Calu3 (cell line): ENCODE results near the gene STRADB. TPM values are rescaled to one million over a fixed set of nuclear protein-coding genes. Genes with fewer than 3 reads are reported as not detected.
"Not testable (repeated sequence)": the region's sequence is repeated elsewhere in the genome, so short reads cannot be mapped to it uniquely, and the experiment has no call there.

Experiments
- BruUV-seq: library from RNA; stranded (reverse); fragments of 400-500 nt; replicated peaks from 2 replicates; lab custom pipeline; 2021; lab: Mats Ljungman, UMichigan
- CTCF ChIA-PET: fragments of 300-600 bp; sonication (Branson Sonifier 250); formaldehyde crosslinking; loops from one replicate; lab custom pipeline; 2022; ENCODE audit warnings: antibody characterized with exemption; lab: Charles Lee
- DNase-seq: peaks from one replicate; pipeline ENCODE4 v3.0.0; 2022
- H3K27ac Mint-ChIP-seq: one replicate; pipeline ENCODE4 v1.8.0; 2022; ENCODE audit warnings: mixed read lengths; ENCODE audit not compliant: unreplicated experiment
- H3K27me3 Mint-ChIP-seq: one replicate; pipeline ENCODE4 v1.8.0; 2022; ENCODE audit warnings: mixed read lengths; ENCODE audit not compliant: unreplicated experiment
- H3K36me3 Mint-ChIP-seq: one replicate; pipeline ENCODE4 v1.8.0; 2022; ENCODE audit warnings: mild to moderate bottlenecking, moderate library complexity, mixed read lengths; ENCODE audit not compliant: insufficient read depth, unreplicated experiment
- H3K4me1 Mint-ChIP-seq: one replicate; pipeline ENCODE4 v1.8.0; 2022; ENCODE audit warnings: mild to moderate bottlenecking, low read depth, mixed read lengths; ENCODE audit not compliant: unreplicated experiment
- H3K4me3 Mint-ChIP-seq: one replicate; pipeline ENCODE4 v1.8.0; 2022; ENCODE audit warnings: mild to moderate bottlenecking, low read depth, moderate library complexity, mixed read lengths; ENCODE audit not compliant: unreplicated experiment
- H3K9me3 Mint-ChIP-seq: one replicate; pipeline ENCODE4 v1.8.0; 2022; ENCODE audit warnings: low read depth, mixed read lengths; ENCODE audit not compliant: unreplicated experiment
- CTCF ChIP-seq: fragments of 200-600 bp; IDR thresholded peaks from one replicate; pipeline ENCODE4 v1.8.0; 2022; ENCODE audit warnings: antibody characterized with exemption; ENCODE audit not compliant: unreplicated experiment
- intact Hi-C: fragments of 100-400 bp; cut with micrococcal nuclease; formaldehyde crosslinking; loops from one replicate; pipeline ENCODE4 v1.10.0; 2022; ENCODE audit not compliant: unreplicated experiment
- total RNA-seq: library from RNA; stranded (reverse); gene quantifications from 2 replicates; pipeline ENCODE4 v1.2.3, GENCODE V29; 2022

Gene STRADB
- total RNA-seq, 1 experiment from 2014 or later = 19.0 TPM

GRCh38 chr2:201471732-201472393 is 20.3 kb downstream of the STRADB start:
- no peak overlapping the region for H3K27ac Mint-ChIP-seq
- no peaks in the 10 kb centered on the region for H3K36me3 Mint-ChIP-seq
- TF ChIP-seq CTCF = no peak
- peaks cover 18% of the 10 kb centered on the region for H3K4me1 Mint-ChIP-seq
- intact Hi-C loops = no loop called here
- no peak overlapping the region for H3K4me3 Mint-ChIP-seq
- no TSS peak for BruUV-seq
- DNase-seq = no peak
- CTCF ChIA-PET = no interaction called here
- H3K27me3 Mint-ChIP-seq = no peaks in the 10 kb centered on the region
- no peaks in the 10 kb centered on the region for H3K9me3 Mint-ChIP-seq

GRCh38 chr2:201472411-201472810 is 20.9 kb downstream of the STRADB start:
- Mint-ChIP-seq H3K9me3 (no peaks in the 10 kb centered on the region), H3K27me3 (no peaks in the 10 kb centered on the region), H3K36me3 (no peaks in the 10 kb centered on the region), H3K4me1 (peaks cover 12% of the 10 kb centered on the region), H3K27ac (no peak overlapping the region), H3K4me3 (no peak overlapping the region)
- no peak for DNase-seq
- no peak for TF ChIP-seq CTCF
- BruUV-seq = no TSS peak
- intact Hi-C loops = no loop called here
- CTCF ChIA-PET = no interaction called here

GRCh38 chr2:201482543-201482942 is 31.0 kb downstream of the STRADB start:
- H3K36me3 Mint-ChIP-seq = no peaks in the 10 kb centered on the region
- no peak for TF ChIP-seq CTCF
- H3K27me3 Mint-ChIP-seq = no peaks in the 10 kb centered on the region
- no peak overlapping the region for H3K27ac Mint-ChIP-seq
- no peaks in the 10 kb centered on the region for H3K9me3 Mint-ChIP-seq
- no peaks in the 10 kb centered on the region for H3K4me1 Mint-ChIP-seq
- no peak for DNase-seq
- CTCF ChIA-PET = no interaction called here
- intact Hi-C loops = no loop called here
- no TSS peak for BruUV-seq
- H3K4me3 Mint-ChIP-seq = no peak overlapping the region

- intact Hi-C loops = no loop called here
- no peak for TF ChIP-seq CTCF
- no peaks in the 10 kb centered on the region for H3K36me3 Mint-ChIP-seq
- H3K4me3 Mint-ChIP-seq = no peak overlapping the region
- H3K9me3 Mint-ChIP-seq = no peaks in the 10 kb centered on the region
- CTCF ChIA-PET = no interaction called here
- H3K27me3 Mint-ChIP-seq = no peaks in the 10 kb centered on the region
- no peaks in the 10 kb centered on the region for H3K4me1 Mint-ChIP-seq
- H3K27ac Mint-ChIP-seq = no peak overlapping the region
- no peak for DNase-seq
- no TSS peak for BruUV-seq
Observed at GRCh38 chr2:201483342-201483741, 31.8 kb downstream of the STRADB start.

GRCh38 chr2:201483758-201484157 is 32.2 kb downstream of the STRADB start:
- not testable (repeated sequence) for H3K36me3 Mint-ChIP-seq

More at GRCh38 chr2:201483758-201484157, 32.2 kb downstream of the STRADB start:
- H3K4me3 Mint-ChIP-seq, intact Hi-C loops, H3K27ac Mint-ChIP-seq, H3K4me1 Mint-ChIP-seq, CTCF ChIA-PET, H3K27me3 Mint-ChIP-seq, BruUV-seq, H3K9me3 Mint-ChIP-seq, DNase-seq: not testable (repeated sequence)
